Activated B cell treated with CpG ODN at 0.5 μM for 24 hours (primary cell): ENCODE results near the gene CACNA2D3. TPM values are rescaled to one million over a fixed set of nuclear protein-coding genes. Genes with fewer than 3 reads are reported as not detected.

ENCODE experiments used
- ATAC-seq: fragments of 200-7000 bp; cut with Tn5 transposase; one replicate; pipeline ENCODE4 v1.10.0; 2021; ENCODE audit warnings: low read depth, mild to moderate bottlenecking, moderate library complexity
- CTCF ChIA-PET: fragments of 350-600 bp; sonication (Branson Sonifier 250); formaldehyde crosslinking; loops from one replicate; lab custom pipeline; 2021; ENCODE audit warnings: antibody characterized with exemption; lab: Charles Lee
- POLR2A ChIA-PET: fragments of 350-600 bp; sonication (Branson Sonifier 250); formaldehyde crosslinking; loops from one replicate; lab custom pipeline; 2021; ENCODE audit warnings: antibody characterized with exemption; lab: Charles Lee
- DNase-seq: peaks from one replicate; pipeline ENCODE4 v3.0.0; 2022
- H3K27ac Mint-ChIP-seq: one replicate; pipeline ENCODE4 v1.8.0; 2020; ENCODE audit warnings: mixed read lengths
- H3K27me3 Mint-ChIP-seq: one replicate; pipeline ENCODE4 v1.8.0; 2021; ENCODE audit warnings: mixed read lengths
- H3K36me3 Mint-ChIP-seq: one replicate; pipeline ENCODE4 v1.8.0; 2021; ENCODE audit warnings: low read depth, mixed read lengths
- H3K4me1 Mint-ChIP-seq: one replicate; pipeline ENCODE4 v1.8.0; 2021; ENCODE audit warnings: mixed read lengths
- H3K4me3 Mint-ChIP-seq: one replicate; pipeline ENCODE4 v1.8.0; 2020; ENCODE audit warnings: mild to moderate bottlenecking, mixed read lengths
- H3K9me3 Mint-ChIP-seq: one replicate; pipeline ENCODE4 v1.8.0; 2020; ENCODE audit warnings: mixed read lengths
- intact Hi-C: fragments of 100-400 bp; cut with micrococcal nuclease; formaldehyde crosslinking; loops from one replicate; pipeline ENCODE4 v1.15.1; 2024
- total RNA-seq: library from RNA; stranded (reverse); gene quantifications from 2 replicates; pipeline ENCODE4 v1.2.3, GENCODE V29; 2022
- TF ChIP-seq, protein P1 (sequence below): fragments of 200-600 bp; IDR thresholded peaks from one replicate; pipeline ENCODE4 v1.8.0; 2022; ENCODE audit warnings: antibody characterized with exemption, mild to moderate bottlenecking

The CACNA2D3 gene
- total RNA-seq, 1 donor from 2014 or later: not detected

DNA sequence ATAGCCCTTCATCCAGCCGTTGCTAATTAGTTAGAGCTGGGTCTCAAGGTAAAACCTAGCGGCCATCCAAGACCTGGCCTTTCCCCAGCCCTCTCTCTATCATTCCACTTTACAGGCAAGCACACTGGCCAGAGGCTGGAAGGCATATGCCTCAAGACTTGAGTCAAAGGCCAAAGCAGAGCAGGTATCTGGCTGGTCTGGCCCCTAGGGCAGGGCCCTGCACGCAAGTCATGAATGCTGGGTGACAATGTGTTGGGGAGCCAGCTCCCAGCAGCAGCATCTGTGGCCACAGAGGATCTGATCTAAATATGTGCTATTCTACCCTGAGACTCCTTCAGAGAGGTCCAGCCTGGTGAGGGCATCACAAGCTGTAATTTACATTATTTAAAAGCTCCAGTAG is 691.9 kb downstream of the CACNA2D3 start:
- H3K4me1 Mint-ChIP-seq: no peaks in the 10 kb centered on the region
- ChIA-PET CTCF (no interaction called here), POLR2A (no interaction called here)
- intact Hi-C loops: no loop called here
- DNase-seq (no peak), ATAC-seq (no peak)
- TF ChIP-seq, protein P1, sequence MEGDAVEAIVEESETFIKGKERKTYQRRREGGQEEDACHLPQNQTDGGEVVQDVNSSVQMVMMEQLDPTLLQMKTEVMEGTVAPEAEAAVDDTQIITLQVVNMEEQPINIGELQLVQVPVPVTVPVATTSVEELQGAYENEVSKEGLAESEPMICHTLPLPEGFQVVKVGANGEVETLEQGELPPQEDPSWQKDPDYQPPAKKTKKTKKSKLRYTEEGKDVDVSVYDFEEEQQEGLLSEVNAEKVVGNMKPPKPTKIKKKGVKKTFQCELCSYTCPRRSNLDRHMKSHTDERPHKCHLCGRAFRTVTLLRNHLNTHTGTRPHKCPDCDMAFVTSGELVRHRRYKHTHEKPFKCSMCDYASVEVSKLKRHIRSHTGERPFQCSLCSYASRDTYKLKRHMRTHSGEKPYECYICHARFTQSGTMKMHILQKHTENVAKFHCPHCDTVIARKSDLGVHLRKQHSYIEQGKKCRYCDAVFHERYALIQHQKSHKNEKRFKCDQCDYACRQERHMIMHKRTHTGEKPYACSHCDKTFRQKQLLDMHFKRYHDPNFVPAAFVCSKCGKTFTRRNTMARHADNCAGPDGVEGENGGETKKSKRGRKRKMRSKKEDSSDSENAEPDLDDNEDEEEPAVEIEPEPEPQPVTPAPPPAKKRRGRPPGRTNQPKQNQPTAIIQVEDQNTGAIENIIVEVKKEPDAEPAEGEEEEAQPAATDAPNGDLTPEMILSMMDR: no peak
- H3K9me3 Mint-ChIP-seq: no peaks in the 10 kb centered on the region
- no peak overlapping the region for H3K4me3 Mint-ChIP-seq
- H3K27me3 Mint-ChIP-seq: no peaks in the 10 kb centered on the region
- no peaks in the 10 kb centered on the region for H3K36me3 Mint-ChIP-seq
- no peak overlapping the region for H3K27ac Mint-ChIP-seq

DNA sequence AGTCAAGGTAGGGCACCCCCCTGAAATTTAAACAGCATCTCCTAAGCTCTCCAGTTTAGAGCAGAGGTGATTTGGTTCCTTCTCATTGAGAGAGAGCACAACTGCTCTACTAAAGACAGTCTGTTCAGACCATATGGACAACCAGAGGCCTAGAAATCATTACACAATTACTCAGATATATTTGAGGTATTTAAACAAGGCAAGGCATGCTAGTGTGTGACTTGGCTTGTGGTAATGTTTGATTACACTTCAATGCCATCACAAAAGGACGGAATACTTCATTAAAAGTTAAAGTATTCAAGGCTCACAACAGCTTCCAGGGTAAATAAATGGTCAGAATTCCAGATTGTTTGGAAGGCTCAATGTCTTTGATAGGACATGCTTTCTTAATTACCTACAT is 695.3 kb downstream of the CACNA2D3 start:
- DNase-seq (no peak), ATAC-seq (no peak)
- Mint-ChIP-seq H3K27me3 (no peaks in the 10 kb centered on the region), H3K4me1 (no peaks in the 10 kb centered on the region), H3K27ac (no peak overlapping the region), H3K9me3 (no peaks in the 10 kb centered on the region), H3K4me3 (no peak overlapping the region), H3K36me3 (no peaks in the 10 kb centered on the region)
- ChIA-PET POLR2A (no interaction called here), CTCF (no interaction called here)
- TF ChIP-seq, protein P1: no peak
- intact Hi-C loops: no loop called here

DNA sequence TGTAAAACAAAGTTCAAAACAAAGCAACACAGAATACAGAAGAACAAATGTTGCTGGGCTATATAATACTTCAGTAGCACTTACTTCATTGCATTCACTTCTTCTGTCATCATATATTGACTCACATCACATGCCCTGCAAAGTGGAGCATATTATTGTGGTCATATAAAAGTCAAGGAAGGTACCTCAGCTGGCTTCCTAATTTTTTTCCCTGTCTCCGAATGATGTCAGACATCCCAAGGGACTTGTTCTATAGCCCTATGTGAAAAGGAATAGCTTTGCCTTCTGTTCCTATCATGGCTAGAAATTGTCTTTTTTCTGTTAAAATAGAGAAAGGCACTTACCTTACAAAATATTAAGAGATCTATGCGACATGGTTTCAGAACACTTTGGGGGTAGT is 696.1 kb downstream of the CACNA2D3 start:
- ChIA-PET POLR2A (no interaction called here), CTCF (no interaction called here)
- H3K27ac Mint-ChIP-seq: no peak overlapping the region
- H3K4me3 Mint-ChIP-seq: no peak overlapping the region
- no peaks in the 10 kb centered on the region for H3K27me3 Mint-ChIP-seq
- no peaks in the 10 kb centered on the region for H3K36me3 Mint-ChIP-seq
- intact Hi-C loops: no loop called here
- DNase-seq: no peak
- ATAC-seq: no peak
- H3K4me1 Mint-ChIP-seq: no peaks in the 10 kb centered on the region
- TF ChIP-seq, protein P1: no peak
- H3K9me3 Mint-ChIP-seq: no peaks in the 10 kb centered on the region

DNA sequence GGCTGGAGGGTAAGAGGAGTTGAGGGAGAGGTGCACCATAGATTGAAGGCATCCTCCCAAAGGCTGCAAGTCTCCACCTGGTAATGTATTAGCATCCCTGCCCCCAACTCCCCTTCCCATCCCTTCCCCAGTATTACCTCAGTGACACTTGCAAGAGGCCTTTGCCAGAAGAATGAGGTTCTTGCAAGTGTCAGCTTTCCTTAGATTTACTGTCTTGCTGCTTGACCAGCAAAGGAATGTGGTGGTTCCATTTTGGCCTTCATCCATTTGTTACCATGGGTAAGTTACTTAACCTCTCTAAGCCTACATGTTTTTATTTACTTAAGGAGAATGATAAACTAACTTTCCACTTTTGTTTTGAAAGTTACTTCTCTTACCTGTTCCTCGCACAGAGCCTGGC is 696.6 kb downstream of the CACNA2D3 start:
- no peak overlapping the region for H3K4me3 Mint-ChIP-seq
- CTCF ChIA-PET: no interaction called here
- H3K27ac Mint-ChIP-seq: no peak overlapping the region
- POLR2A ChIA-PET: no interaction called here
- TF ChIP-seq, protein P1: no peak
- DNase-seq (no peak), ATAC-seq (no peak)
- no peaks in the 10 kb centered on the region for H3K27me3 Mint-ChIP-seq
- H3K36me3 Mint-ChIP-seq: no peaks in the 10 kb centered on the region
- H3K9me3 Mint-ChIP-seq: no peaks in the 10 kb centered on the region
- H3K4me1 Mint-ChIP-seq: no peaks in the 10 kb centered on the region
- intact Hi-C loops: no loop called here

DNA sequence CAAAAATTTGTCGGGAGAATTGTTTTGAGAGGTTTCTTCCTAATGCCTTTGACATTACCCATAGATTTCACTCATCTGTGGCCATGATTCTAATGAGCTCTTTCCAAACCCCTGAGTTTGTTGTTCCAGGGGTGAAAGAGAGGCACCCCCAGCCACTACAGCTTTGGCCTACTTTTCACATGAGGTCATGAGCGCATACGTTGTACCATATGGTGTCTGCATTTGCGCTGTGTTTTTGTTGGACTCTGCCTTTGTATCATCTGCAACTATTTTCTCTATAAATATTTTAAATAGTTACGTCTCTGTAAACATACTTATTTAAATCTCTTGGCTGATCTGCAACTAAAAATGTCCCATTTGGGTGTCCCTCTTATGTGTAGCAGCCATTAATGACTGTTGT is 697.6 kb downstream of the CACNA2D3 start:
- intact Hi-C loops: no loop called here
- Mint-ChIP-seq H3K4me3 (no peak overlapping the region), H3K4me1 (no peaks in the 10 kb centered on the region), H3K27me3 (no peaks in the 10 kb centered on the region), H3K36me3 (no peaks in the 10 kb centered on the region), H3K27ac (no peak overlapping the region), H3K9me3 (no peaks in the 10 kb centered on the region)
- ChIA-PET POLR2A (no interaction called here), CTCF (no interaction called here)
- DNase-seq (no peak), ATAC-seq (no peak)
- TF ChIP-seq, protein P1: no peak
